ENCODE results near the gene TIPARP.
"Not testable (repeated sequence)": the region's sequence is repeated elsewhere in the genome, so short reads cannot be mapped to it uniquely, and the experiment has no call there.

Gene TIPARP

GRCh38 chr3:156649681-156650080 lies 24.7 kb upstream of the TIPARP start:
- DNase-seq (ENCODE audit: low spot score): no peak

GRCh38 chr3:156652661-156653060 lies 21.7 kb upstream of the TIPARP start:
- not testable (repeated sequence) for DNase-seq (ENCODE audit: low spot score)

- DNase-seq (ENCODE audit: low spot score): no peak
Measured at GRCh38 chr3:156654834-156655233, 19.6 kb upstream of the TIPARP start.

GRCh38 chr3:156655819-156656550 lies 18.4 kb upstream of the TIPARP start:
- no peak for DNase-seq (ENCODE audit: low spot score)

- no peak for DNase-seq (ENCODE audit: low spot score)
Measured at GRCh38 chr3:156657440-156657839, 16.9 kb upstream of the TIPARP start.

- no peak for DNase-seq (ENCODE audit: low spot score)
Measured at GRCh38 chr3:156657862-156658731, 16.3 kb upstream of the TIPARP start.

GRCh38 chr3:156658732-156659090 lies 15.7 kb upstream of the TIPARP start:
- no peak for DNase-seq (ENCODE audit: low spot score)

GRCh38 chr3:156659260-156659659 lies 15.1 kb upstream of the TIPARP start:
- no peak for DNase-seq (ENCODE audit: low spot score)

GRCh38 chr3:156661155-156661554 lies 13.2 kb upstream of the TIPARP start:
- no peak for DNase-seq (ENCODE audit: low spot score)

- no peak for DNase-seq (ENCODE audit: low spot score)
Measured at GRCh38 chr3:156664011-156664830, 10.2 kb upstream of the TIPARP start.

- DNase-seq (ENCODE audit: low spot score): no peak
Measured at GRCh38 chr3:156664831-156665178, 9.6 kb upstream of the TIPARP start.

- DNase-seq (ENCODE audit: low spot score): no peak
Measured at GRCh38 chr3:156665291-156665690, 9.1 kb upstream of the TIPARP start.

- no peak for DNase-seq (ENCODE audit: low spot score)
Measured at GRCh38 chr3:156666073-156666472, 8.3 kb upstream of the TIPARP start.

GRCh38 chr3:156668073-156668763 lies 6.2 kb upstream of the TIPARP start:
- DNase-seq (ENCODE audit: low spot score): no peak

- DNase-seq (ENCODE audit: low spot score): no peak
Measured at GRCh38 chr3:156670077-156670476, 4.3 kb upstream of the TIPARP start.

GRCh38 chr3:156670652-156671051 lies 3.7 kb upstream of the TIPARP start:
- no peak for DNase-seq (ENCODE audit: low spot score)

GRCh38 chr3:156673732-156674045 lies 701 bp upstream of the TIPARP start:
- DNase-seq (ENCODE audit: low spot score): no peak

- DNase-seq (ENCODE audit: low spot score): no peak
Measured at GRCh38 chr3:156674911-156675829, 780 bp downstream of the TIPARP start.

GRCh38 chr3:156675830-156676767 lies 1.7 kb downstream of the TIPARP start:
- peak; percentile 68 for DNase-seq (ENCODE audit: low spot score)
